Stimulated activated CD4-positive, alpha-beta T cell treated with anti-CD3 and anti-CD28 coated beads, Interleukin-1b, Interleukin-23, amount 100 ng/mL, for 1 hour (primary cell): ENCODE data around the gene BYSL.

ENCODE experiments used
- DNase-seq, 2 donors: peaks; one replicate each; pipeline ENCODE4 v3.0.0-alpha.2; 2020; ENCODE audit warnings: low read depth in 2 of 2

Gene BYSL, protein sequence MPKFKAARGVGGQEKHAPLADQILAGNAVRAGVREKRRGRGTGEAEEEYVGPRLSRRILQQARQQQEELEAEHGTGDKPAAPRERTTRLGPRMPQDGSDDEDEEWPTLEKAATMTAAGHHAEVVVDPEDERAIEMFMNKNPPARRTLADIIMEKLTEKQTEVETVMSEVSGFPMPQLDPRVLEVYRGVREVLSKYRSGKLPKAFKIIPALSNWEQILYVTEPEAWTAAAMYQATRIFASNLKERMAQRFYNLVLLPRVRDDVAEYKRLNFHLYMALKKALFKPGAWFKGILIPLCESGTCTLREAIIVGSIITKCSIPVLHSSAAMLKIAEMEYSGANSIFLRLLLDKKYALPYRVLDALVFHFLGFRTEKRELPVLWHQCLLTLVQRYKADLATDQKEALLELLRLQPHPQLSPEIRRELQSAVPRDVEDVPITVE

DNA sequence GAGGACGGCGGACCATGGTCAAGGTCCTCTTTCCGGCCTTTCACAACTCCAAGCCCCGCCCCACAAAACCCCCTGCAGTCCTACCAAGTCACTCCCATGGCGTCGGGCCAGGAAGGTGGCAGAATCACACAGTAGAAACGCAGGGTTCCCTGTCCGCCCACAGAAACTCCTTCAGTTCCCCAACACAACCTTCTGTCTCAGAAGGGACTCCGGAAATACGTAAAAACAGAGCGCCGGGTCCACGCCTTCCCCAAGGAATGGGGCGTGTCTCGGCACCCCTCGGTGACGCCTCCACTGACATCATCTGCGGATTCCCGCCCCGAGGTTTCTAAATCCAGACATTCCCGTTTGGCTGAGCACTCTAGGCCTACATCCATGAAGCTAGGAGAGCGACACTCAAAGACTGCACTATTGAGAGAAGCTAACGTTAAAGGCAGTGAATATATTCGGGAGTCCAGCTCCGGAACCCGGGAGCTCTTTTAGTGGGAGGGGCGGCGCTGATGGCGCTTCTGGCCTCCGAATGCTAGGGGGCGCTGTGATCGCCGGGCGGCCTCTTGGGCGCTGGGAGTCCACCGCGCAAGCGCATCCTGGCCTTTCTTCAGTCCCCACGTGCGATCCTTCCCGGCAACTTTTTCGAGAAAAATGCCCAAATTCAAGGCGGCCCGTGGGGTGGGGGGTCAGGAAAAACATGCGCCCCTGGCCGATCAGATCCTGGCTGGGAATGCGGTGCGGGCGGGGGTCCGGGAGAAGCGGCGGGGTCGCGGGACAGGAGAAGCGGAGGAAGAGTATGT is at the start of gene BYSL, which contains the start of gene MED20:
Gene BYSL, plus strand, starts transcription at position 579 of the 791 bp plus-strand sequence. Its CDS starts 64 bp downstream, at position 643.
Gene MED20, minus strand, starts transcription at position 219 of the 791 bp plus-strand sequence. Its CDS starts 121 bp downstream, at position 98.
- peak; percentile 81 to 97 for DNase-seq

DNA sequence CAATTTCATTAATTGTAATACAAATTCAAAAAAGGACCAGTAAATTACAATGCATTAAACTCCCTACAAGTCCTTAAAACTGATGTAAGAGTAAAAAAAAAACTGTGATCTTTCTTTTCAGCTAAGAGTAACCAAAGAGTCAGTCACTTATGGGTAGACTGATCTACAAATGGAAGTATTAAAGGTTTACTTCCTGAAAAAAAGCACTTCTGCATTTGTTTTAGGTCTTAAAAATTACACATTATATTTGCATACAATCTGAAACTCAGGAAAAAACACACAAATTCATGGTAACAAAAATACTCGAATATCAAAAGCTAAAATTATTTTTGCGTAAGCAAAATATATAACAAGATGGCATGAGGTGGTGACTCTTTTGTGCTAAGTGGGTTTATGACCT is 49.6 kb upstream of the BYSL start:
- DNase-seq = no peak

DNA sequence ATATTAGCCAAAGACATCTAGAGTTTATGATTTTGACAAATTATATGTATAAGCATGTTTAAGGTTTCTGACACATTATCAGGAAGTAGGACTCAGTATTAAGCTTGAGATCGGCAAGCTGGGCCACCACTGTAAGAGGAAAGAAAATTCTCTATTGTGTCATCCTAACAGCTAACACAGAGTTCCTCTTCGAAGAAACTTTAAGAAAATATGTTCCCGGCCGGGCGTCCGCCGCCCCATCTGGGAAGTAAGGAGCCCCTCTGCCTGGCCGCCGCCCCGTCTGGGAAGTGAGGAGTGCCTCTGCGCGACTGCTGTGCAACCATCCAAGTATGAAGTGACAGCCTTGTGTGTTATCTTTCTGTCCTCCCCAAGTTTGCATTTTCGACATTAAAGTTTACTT is 49.2 kb upstream of the BYSL start:
- no peak for DNase-seq

DNA sequence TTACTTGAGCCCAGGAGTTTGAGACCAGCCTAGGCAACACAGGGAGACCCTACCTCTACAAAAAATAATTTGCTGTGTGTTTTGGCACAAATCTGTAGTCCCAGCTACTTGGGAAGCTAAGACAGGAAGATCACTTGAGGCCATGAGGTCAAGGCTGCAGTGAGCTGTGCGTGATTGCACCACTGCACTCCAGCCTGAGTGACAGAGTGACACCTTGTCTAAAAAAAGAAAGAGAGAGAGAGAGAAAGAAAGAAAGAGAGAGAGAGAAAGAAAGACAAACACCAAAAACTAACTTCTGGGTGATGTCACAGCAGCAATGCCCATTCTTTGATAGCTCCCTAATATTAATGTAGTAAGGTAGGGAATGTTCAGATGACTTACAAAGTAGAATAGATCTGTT is 46.6 kb upstream of the BYSL start:
- DNase-seq = no peak

DNA sequence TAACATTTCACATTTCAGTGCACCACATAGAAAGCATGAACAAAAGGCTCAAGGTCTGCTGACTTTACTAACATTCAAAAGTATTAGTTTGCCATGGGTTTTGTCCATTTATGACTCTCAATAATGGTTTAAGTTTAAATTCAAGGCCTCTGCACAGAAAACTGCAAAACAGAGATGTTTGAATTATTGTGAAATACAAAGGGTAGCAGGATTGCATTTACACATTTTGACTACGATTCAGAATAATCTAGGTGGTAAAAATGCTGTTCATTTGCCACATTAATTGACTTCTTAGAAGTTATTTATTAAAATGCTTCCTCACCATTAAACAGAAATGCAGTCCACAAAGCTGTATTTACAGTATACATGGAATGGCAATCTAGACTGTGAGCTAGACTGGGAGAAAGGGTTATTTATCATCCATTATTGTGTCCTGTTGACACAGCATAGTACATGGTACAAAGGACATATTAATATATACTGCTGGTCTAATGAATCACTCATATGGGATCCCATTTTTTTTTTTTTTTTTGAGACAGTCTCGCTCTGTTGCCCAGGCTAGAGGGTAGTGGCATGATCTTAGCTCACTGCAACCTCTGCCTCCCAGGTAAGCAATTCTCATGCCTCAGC is 44.1 kb upstream of the BYSL start:
- DNase-seq = no peak

DNA sequence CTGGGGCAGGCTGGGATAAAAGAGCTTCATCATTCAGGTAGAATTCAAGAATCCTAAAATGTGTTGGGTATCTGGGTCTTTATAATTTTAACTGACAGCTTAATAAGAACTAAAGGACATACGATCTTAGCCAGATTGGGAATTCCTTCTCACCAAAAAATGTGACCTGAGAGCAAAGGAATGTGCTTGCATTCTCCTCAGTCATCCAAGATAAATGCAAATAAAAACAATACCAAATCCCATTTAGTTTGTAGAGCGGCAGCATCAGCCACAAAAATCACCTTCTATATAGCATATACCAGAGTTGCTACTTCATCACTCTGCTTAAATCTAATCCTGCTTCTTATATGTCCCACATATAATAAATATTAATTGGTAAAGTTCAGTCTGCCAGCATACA is 43.1 kb upstream of the BYSL start:
- no peak for DNase-seq

DNA sequence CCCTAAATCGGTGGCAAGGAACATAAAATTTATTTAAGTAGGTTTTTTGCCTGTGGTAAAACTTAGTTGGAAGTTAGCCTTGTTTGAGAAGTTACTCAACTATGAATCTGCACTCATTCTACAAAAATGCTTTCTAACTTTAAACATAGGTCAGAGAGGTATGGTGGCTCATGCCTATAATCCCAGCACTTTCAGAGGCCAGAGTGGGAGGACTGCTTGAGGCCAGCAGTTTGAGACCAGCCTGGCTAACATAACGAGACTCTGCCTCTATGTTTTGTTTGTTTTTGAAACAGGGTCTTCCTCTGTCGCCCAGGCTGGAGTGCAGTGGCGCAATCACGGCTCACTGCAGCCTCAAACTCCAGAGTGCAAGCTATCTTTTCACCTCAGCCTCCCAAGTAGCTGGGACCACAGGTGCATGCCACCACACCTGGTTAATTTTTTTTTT is 42.3 kb upstream of the BYSL start:
- no peak for DNase-seq

DNA sequence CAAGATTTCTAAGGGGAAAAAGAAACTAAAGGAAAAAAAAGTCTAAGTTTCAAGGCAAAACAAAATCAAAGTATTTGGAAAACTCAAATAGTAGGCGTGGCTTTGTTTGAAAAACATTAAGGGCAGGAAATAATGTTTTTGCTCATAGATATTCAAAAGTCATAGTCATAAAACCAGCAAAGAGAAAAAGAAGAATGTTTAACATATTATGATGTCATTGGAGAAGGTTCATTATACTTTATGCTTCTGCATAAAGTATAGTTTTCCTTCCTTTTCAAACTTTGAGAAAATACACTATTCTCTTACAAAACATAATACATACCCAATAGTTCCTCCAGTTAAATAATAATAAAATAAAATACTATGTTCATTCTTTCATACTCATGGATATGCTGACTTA is 39.8 kb upstream of the BYSL start:
- DNase-seq = no peak

DNA sequence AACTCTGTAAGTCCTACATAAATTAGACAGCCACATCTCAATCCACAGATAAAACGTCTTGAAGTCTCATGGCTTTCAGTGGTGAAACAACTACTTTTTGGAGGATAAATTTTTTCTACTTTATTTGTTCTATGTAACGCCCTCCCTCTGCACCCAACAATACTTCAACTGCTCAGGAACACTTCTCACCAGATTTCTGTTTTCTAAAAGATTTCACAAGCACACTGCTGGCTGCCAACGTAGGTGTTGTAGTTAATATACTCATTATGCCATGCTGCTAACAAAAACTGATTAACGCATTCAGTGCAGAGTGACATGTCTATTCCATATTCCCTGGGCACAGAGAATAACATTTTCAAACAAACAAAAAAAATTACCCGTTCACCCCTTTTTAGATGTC is 36.3 kb upstream of the BYSL start:
- DNase-seq = no peak

DNA sequence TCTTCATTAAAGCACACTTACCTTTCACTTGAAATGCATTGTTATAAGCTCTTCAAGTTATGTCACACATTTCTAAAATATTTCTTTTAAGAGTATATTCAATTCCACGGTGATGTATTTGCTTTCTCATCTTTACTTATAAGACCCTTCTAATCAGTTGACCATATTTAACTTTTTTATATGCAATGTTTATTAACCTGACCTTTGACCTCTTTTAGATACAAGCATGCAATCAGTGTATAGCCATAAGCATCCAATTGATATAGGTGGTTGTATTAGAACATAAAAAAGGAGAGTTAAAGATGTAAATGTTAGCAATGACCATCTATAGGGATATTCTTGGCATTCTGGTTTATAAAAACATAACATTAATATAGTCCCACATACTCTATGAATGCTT is 35.4 kb upstream of the BYSL start:
- DNase-seq = no peak

DNA sequence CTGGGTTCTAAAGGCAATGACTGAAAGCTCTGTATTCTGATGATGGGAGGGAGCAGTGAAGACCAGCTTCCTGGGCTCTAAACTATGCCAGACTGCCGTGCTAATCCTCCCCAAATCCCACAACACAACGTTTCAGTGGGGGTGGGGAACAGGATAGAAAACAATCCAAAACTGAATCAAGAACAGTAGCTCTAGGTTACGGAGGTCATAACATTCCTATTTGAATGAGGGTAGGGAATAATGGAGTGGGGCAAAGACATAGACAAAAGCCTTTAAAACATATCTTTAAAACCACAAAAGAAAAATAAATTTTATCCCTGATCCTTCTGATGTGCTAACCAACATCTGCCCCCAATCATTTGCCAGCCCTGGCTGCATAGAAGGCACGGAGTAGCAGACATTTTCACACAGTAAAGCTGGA is 34.0 kb upstream of the BYSL start:
- no peak for DNase-seq

DNA sequence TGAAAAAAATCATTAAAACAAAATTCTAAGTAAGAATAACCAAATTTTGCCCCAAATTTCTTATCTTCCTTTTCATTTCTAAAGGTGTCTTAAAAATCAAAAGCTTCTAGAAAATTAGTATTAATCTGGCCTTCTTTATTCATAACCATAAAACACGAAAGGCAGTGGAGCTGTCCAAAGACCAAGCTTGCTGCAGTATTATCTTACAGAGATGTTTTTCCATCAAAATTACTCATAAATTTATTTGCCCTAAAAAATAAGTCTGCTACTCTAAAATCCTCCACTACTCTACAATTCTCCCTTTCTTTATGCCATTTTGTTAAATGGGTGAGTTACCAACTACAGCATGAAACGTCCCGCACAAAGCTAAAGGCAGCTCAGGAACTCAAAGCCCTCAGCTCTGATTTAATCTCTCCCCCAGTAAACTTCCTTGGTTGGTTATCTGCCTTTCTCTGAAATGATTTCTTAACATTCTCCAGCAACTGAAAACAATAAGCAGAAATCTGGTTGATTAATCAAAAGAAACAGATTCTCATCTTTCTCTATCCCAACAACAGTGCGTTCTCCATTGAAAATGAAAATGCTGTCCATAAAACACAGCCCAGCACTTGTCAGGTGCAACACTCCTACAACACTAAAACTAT is 28.3 kb upstream of the BYSL start:
- no peak for DNase-seq

DNA sequence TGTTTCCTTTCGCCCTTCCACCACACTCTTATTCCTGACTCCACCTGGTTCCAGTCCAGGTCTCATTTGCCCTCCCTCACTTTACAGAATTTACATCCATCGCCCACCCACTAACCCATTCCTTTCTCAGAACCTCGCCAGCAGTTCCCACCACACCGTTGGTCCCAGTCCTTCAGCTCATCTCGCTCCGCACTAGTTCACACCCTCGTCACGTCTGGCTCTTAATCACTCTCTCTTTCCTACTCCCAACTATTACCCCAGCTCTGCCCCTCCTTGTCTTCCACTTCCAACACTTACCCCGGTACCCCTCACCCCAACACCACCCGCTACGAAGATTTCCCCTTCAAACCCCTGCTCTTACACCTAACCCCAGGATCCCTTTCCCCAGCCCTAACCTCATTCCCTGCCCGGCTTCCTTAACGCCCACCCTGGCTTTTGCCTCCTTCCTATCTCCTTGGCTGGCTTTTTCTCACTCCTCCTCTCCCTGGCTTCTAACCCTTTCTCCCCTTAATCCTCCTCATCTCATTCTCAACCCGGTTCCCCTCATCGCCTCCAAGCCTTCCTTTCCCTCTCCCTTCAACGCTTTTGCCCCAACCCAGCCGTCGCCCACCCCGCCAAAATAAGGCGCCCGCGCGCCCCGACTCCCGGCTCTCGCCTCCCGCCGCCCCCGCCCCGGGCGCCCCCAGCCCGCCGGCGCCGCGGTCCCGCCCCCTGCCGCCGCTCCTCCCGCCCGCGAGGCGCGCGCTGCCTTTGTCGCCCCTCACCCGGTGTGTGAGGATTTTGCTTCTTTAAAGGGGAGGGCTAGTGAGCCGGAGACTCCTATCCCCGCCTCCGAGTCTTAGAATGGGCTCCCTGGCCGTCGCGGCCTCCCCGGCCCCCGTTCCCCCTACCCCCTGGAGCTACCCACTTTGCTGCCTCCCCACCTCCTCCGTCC is 26.7 kb upstream of the BYSL start:
- DNase-seq = no peak

DNA sequence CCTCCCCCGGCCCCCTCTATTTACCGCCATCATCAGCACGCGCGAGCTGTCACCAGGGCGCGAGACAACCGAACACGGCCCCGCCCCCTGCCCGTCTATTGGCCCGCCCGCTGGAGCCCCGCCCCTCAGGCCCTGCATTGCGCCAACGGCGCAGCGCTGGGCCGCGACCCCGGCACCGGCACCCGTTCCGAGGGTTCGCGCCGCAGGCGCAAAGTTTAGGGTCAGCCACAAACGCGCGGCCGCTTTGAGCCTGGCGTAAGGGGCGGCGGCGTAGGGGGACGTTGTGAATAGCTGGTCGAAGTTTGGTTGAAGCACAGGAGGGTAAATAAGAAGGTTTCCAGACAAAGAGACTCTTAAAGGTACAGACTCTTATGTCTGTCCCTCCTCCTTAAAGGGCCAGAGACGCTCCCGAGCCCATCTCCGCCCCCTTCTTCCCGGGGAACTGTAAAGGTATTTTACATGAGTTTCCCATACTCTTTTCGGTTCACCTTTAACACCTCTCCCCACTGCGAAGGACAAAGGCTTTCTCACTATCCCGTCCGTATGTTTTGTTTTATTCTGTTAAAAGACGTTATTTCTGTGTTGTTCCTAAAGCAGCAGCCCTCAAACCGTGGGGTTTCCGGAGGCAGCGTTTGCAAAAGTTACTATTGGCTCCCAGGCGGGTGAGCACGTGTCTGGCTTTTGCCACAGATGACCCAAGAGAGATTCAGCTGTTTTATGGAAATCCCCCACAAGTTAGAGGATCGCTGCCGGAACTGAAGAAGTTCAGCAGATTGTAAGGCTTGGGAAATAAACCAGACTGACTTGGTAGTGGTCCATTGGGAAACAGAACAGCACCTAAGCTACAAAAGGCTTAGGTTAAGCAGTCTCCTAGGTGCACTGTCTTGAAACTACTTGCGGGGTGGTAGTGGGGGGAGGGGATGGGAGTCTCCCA is 25.7 kb upstream of the BYSL start, which contains the start of gene USP49:
Gene USP49, minus strand, starts transcription at position 76 of the 934 bp plus-strand sequence. CDS start 88,392 bp downstream, outside the sequence.
- DNase-seq = peak; percentile 72 to 95

DNA sequence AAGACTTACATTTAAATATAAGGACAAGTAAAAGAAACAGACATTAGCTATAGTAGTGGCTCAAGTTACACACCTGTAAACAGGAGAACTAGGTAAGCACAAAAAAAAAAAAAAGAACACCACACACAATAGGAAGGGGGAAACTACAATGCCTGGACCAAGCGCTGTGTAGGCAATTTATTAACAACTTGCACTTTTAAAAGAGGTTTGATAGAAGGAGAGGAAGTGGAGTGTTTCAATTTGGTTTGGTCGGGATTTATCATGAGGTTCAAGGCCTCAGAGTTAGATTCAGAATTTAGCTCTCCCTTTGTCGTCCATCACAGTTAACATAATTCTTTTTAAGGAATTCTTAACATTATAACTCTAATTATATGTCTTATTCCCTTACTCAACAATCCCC is 25.0 kb upstream of the BYSL start:
- DNase-seq = no peak

DNA sequence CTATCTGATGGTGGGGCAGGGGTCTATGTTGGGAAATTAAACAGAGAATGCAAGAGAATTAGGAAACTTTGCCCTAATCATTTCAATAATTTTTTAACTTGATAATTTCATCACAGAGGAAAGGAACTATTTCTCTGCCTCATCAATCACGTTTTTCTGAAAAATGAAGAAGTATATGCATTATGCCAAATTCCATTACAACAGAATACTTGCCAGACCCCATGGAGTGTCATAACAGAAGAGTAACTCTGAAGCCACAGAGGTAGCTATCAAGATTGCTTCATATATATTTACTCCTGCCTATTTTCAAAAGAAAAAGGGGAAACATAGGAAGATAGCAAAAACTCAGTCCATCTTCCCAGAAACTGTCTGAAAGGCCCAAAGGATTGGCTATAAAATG is 20.4 kb upstream of the BYSL start:
- DNase-seq = no peak

DNA sequence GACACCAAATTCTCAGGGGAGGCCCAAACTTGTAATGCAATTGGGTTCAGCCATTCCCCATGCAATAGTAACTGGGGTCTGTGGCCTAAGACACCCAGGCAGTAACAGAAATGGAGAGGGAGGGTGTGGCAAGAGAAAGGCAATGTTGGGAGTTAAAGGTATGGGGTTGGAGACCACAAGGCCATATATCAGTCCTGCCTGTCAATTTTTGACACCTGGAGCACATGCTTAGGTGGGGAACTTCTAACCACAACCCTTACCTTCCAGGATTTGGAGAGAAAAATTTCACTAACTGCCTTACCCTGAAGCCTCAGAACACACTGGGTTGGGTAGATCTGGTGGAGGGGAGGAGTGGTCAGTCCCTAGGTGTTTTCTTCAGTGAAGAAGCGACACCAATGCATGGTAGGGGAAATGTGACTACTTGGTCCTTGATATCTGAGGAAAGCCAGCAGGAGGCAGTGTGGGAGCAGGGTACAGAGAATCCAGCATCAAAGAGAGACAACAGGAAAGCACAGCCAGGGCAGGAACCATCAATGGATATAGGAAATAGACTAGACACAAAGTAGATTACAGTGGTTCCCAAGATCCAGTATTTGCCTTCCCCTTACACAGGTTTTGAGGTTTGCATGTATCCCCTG is 19.3 kb upstream of the BYSL start:
- DNase-seq = peak; percentile 9 to 34

DNA sequence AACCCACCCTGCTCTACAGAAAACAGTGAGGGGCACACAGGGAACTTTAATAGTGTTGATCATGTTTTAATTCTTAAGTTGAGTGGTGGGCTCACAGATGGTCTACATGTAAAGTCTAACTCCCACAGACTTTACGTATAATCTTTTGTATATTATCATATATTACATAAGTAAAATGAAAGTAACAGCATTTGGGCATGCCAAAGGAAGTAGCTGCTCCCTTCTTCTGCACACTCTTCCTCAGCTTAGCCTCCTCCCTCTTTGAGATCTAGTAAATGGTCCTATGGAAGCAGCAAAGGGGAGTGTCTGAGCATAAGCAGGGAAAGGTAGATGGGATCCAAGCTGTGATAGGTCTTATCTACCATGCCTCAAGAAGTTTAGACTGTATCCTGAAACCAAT is 11.6 kb upstream of the BYSL start:
- DNase-seq = no peak

DNA sequence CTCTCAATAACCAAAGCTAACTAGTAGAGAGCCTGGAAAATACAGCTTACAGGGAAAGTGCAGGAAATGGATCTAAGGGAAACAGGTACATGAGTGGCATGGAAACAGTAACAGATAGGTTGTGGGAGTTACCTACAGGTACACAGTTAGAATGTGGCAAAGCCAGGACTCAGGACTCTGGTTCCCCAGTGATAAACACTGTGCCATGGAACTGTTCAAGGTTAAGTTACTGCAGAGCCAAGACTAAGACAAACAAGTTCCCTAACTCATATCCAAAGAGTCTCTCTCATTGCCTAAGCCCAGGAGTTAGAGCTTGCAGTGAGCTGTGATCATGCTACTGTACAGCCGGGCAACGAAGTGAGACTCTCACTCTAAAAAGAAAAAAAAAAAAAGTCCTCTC is 7.0 kb upstream of the BYSL start:
- no peak for DNase-seq
